Measurements from ENCODE around the gene OSBP.

OSBP gene

GRCh38 chr11:59601788-59602187, 13.8 kb downstream of the OSBP start:
- DNase-seq: no peak

- DNase-seq: no peak
Observed at GRCh38 chr11:59600636-59601035, 14.9 kb downstream of the OSBP start.

- DNase-seq: no peak
Observed at GRCh38 chr11:59600234-59600633, 15.3 kb downstream of the OSBP start.

- no peak for DNase-seq
Observed at GRCh38 chr11:59598961-59599360, 16.6 kb downstream of the OSBP start.

GRCh38 chr11:59584294-59584693, 31.3 kb downstream of the OSBP start:
- no peak for DNase-seq

- DNase-seq: no peak
Observed at GRCh38 chr11:59582006-59582405, 33.6 kb downstream of the OSBP start.

GRCh38 chr11:59578369-59578768, 37.2 kb downstream of the OSBP start:
- no peak for DNase-seq

GRCh38 chr11:59575505-59575904, 40.1 kb downstream of the OSBP start:
- DNase-seq: no peak

- DNase-seq: no peak
Observed at GRCh38 chr11:59574932-59575502, 40.6 kb downstream of the OSBP start.

- DNase-seq: no peak
Observed at GRCh38 chr11:59574467-59574866, 41.1 kb downstream of the OSBP start.

- DNase-seq: no peak
Observed at GRCh38 chr11:59573216-59573615, 42.4 kb downstream of the OSBP start.

- DNase-seq: no peak
Observed at GRCh38 chr11:59572091-59572490, 43.5 kb downstream of the OSBP start.

GRCh38 chr11:59562292-59562691, 53.3 kb downstream of the OSBP start:
- DNase-seq: no peak

- peak; percentile 83 to 87 for DNase-seq
Observed at GRCh38 chr11:59560702-59561473, 54.7 kb downstream of the OSBP start.

- DNase-seq: peak in 1 of 2 donors; percentile 69
Observed at GRCh38 chr11:59560290-59560701, 55.3 kb downstream of the OSBP start.

- DNase-seq: no peak
Observed at GRCh38 chr11:59559886-59560285, 55.7 kb downstream of the OSBP start.

- DNase-seq: no peak
Observed at GRCh38 chr11:59558270-59558643, 57.3 kb downstream of the OSBP start.

- DNase-seq: no peak
Observed at GRCh38 chr11:59556917-59557348, 58.6 kb downstream of the OSBP start.

- peak; percentile 53 to 62 for DNase-seq
Observed at GRCh38 chr11:59556115-59556916, 59.3 kb downstream of the OSBP start.

GRCh38 chr11:59555601-59556114, 59.9 kb downstream of the OSBP start:
- DNase-seq: no peak

GRCh38 chr11:59553323-59553722, 62.3 kb downstream of the OSBP start:
- DNase-seq: no peak

GRCh38 chr11:59552844-59553243, 62.7 kb downstream of the OSBP start:
- no peak for DNase-seq

- no peak for DNase-seq
Observed at GRCh38 chr11:59551659-59552521, 63.7 kb downstream of the OSBP start.
